ENCODE measurements around the gene DNAH17. TPM values are rescaled to one million over a fixed set of nuclear protein-coding genes. Genes with fewer than 3 reads are reported as not detected.

The DNAH17 gene
- total RNA-seq, 1 experiment from 2014 or later = 0.69 TPM

DNA sequence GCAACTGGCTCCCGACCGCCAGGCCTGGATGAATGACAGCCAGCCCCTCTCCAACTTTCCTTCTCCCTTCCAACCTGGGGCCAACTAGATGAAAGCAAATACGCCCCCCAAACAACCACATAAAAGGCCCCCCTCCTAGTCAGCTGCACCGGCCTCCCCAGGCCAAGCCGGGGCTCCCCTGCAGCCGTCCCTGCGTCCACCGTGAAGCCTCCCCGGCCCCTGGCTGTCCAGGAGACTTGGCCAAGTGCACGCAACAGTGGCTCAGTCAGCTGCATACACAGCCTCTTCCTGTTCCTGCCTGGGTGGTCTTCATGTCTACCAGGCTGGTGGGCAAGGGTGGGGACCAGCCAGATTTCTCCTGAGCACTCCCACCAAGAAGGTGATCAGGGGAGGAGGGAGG, 16.0 kb downstream of the DNAH17 start (continued):
- TF ChIP-seq YY1 (IDR thresholded peaks at IDR 0.05; ENCODE audit: extremely low read depth, insufficient replicate concordance, low read depth, low read length) (no peak), FOSL1 (IDR thresholded peaks at IDR 0.05; ENCODE audit: low read depth) (no peak), ZNF274 (IDR thresholded peaks at IDR 0.05; ENCODE audit: low read depth, low read length) (no peak)
- TF ChIP-seq, protein P1, sequence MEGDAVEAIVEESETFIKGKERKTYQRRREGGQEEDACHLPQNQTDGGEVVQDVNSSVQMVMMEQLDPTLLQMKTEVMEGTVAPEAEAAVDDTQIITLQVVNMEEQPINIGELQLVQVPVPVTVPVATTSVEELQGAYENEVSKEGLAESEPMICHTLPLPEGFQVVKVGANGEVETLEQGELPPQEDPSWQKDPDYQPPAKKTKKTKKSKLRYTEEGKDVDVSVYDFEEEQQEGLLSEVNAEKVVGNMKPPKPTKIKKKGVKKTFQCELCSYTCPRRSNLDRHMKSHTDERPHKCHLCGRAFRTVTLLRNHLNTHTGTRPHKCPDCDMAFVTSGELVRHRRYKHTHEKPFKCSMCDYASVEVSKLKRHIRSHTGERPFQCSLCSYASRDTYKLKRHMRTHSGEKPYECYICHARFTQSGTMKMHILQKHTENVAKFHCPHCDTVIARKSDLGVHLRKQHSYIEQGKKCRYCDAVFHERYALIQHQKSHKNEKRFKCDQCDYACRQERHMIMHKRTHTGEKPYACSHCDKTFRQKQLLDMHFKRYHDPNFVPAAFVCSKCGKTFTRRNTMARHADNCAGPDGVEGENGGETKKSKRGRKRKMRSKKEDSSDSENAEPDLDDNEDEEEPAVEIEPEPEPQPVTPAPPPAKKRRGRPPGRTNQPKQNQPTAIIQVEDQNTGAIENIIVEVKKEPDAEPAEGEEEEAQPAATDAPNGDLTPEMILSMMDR (IDR thresholded peaks at IDR 0.05 in 2 of 3, conservative IDR thresholded peaks at IDR 0.05 in 1 of 3; ENCODE audit: borderline replicate concordance in 1 of 3, insufficient read depth in 1 of 3, low read depth in 2 of 3, low read length in 2 of 3) = no peak

DNA sequence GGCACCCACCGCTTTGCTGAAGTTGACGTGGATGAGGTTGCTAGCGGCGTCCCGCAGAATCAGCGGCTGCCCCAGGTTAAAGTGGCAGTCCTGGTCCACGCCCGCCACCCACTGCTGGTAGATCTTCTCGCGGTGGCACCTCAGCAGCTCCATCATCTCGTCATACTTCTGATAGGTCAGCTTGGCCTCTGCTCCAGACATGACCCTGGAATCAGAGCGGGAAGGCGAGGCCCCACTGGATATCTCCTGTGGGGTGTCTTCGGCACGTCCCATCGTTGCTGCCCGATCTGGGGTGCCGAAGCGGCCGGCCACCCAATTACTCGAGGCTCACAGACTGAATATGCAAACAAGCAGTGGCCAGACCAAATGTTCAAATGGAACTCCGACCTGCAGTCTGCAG, 16.5 kb downstream of the DNAH17 start:
- Histone ChIP-seq H3K9me3 (ENCODE audit: control insufficient read depth in 1 of 2, insufficient read depth in 1 of 2, low read depth in 1 of 2, low read length in 2 of 2) (no peaks in the 10 kb centered on the region), H4K20me1 (ENCODE audit: insufficient read depth) (no peaks in the 10 kb centered on the region), H3K9ac (ENCODE audit: low read length) (no peak overlapping the region), H3K9me2 (ENCODE audit: insufficient read depth) (no peaks in the 10 kb centered on the region), H3K4me3 (replicated peaks in 1 of 2; ENCODE audit: low read depth in 1 of 2, low read length in 2 of 2) (no peak overlapping the region), H3K27ac (ENCODE audit: low read depth, low read length) (no peak overlapping the region), H2AFZ (ENCODE audit: low read depth, low read length, poor library complexity, severe bottlenecking) (no peak overlapping the region), H3K4me2 (ENCODE audit: low read length) (no peak overlapping the region), H3K27me3 (ENCODE audit: insufficient read depth, low read length) (peaks cover 14% of the 10 kb centered on the region; the same call in 1 of the 2 replicates), H3K36me3 (ENCODE audit: control insufficient read depth in 1 of 2, insufficient read depth in 2 of 2, low read length in 2 of 2) (no peaks in the 10 kb centered on the region), H3K4me1 (ENCODE audit: control insufficient read depth in 1 of 2, insufficient read depth in 2 of 2, low read length in 2 of 2) (peaks cover 3 to 14% of the 10 kb centered on the region in 2 experiments; a peak in 3 of 4 replicates), H3K79me2 (ENCODE audit: insufficient read depth, low read length) (no peaks in the 10 kb centered on the region)
- intact Hi-C loops (cut with micrococcal nuclease) = no loop called here
- TF ChIP-seq, protein P1 (IDR thresholded peaks at IDR 0.05 in 2 of 3, conservative IDR thresholded peaks at IDR 0.05 in 1 of 3; ENCODE audit: borderline replicate concordance in 1 of 3, insufficient read depth in 1 of 3, low read depth in 2 of 3, low read length in 2 of 3) = no peak
- TF ChIP-seq ZNF274 (IDR thresholded peaks at IDR 0.05; ENCODE audit: low read depth, low read length) (no peak), EGR1 (IDR thresholded peaks at IDR 0.05; ENCODE audit: low read depth) (no peak), SP1 (IDR thresholded peaks at IDR 0.05; ENCODE audit: low read depth) (no peak), RAD21 (IDR thresholded peaks at IDR 0.05; ENCODE audit: low read depth) (no peak)
- POLR2A ChIA-PET = no interaction called here
- CTCF ChIA-PET = interaction anchor here (0.9 to 3.2 kb wide), 4 partner anchors 10 to 63 kb away, joined by 3 to 20 read pairs (median 4); no protein-coding TSS in a partner anchor
- no TSS peak for BruUV-seq (replicated peaks)
- no peak for ATAC-seq
- DNase-seq (ENCODE audit: low read depth, low spot score) = no peak
- RAD21 ChIA-PET (ENCODE audit: low non-redundant PET in 1 of 2, low total read pairs in 2 of 2, uncharacterized antibody in 2 of 2, unreplicated experiment in 2 of 2) = interaction anchor here in 1 of 2 experiments (1.7 kb wide), 1 partner anchor 64 kb away, joined by 7 read pairs; no protein-coding TSS in a partner anchor

All from HCT116 (cell line).